ENCODE data around the gene MARS1. TPM values are rescaled to one million over a fixed set of nuclear protein-coding genes. Genes with fewer than 3 reads are reported as not detected.

MARS1 gene
- total and polyA plus RNA-seq, 9 donors, result 82.0 to 99.3 (median 91.0) TPM

- no peak overlapping the region for H3K4me3 ChIP-seq (ENCODE audit: low read length)
- WGBS (ENCODE audit: insufficient coverage), result 83% methylated on average over 1 of the region's 4 CpGs
- peaks cover 22% of the 10 kb centered on the region for H3K36me3 ChIP-seq (ENCODE audit: control insufficient read depth, insufficient read depth, low read length)
- peaks cover 41% of the 10 kb centered on the region for H3K27me3 ChIP-seq (ENCODE audit: control insufficient read depth, insufficient read depth, low read length)
- H3K27ac ChIP-seq (ENCODE audit: low read length), result no peak overlapping the region
- no peak for DNase-seq
- H3K9me3 ChIP-seq (replicated peaks; ENCODE audit: control insufficient read depth, low read depth, low read length), result no peaks in the 10 kb centered on the region
- H3K4me1 ChIP-seq (ENCODE audit: control insufficient read depth, insufficient read depth, low read length), result peaks cover 12% of the 10 kb centered on the region
These were observed 16.8 kb upstream of the MARS1 start for GRCh38 chr12:57470970-57471656.

DNA sequence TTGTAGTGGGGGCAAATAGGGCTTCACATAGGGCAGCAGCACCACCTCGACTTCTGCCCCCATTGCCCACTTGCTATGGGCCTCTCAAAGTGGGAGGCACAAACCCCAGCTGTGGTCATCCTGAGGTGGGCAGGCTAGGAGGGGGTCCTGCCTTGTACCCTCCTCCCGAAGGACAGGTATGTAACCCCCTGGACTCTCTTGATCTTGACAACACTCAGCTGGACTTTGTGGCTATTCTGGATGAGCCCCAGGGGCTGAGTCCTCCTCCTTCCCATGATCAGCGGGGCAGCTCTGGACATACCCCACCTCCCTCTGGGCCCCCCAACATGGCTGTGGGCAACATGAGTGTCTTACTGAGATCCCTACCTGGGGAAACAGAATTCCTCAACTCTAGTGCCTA lies 16.2 kb upstream of the MARS1 start:
- Histone ChIP-seq H3K4me1 (ENCODE audit: control insufficient read depth, insufficient read depth, low read length) (peaks cover 16% of the 10 kb centered on the region), H3K27ac (ENCODE audit: low read length) (no peak overlapping the region), H3K27me3 (ENCODE audit: control insufficient read depth, insufficient read depth, low read length) (peaks cover 46% of the 10 kb centered on the region), H3K36me3 (ENCODE audit: control insufficient read depth, insufficient read depth, low read length) (peaks cover 22% of the 10 kb centered on the region), H3K4me3 (ENCODE audit: low read length) (no peak overlapping the region), H3K9me3 (replicated peaks; ENCODE audit: control insufficient read depth, low read depth, low read length) (no peaks in the 10 kb centered on the region)
- DNase-seq, result no peak
- 80% methylated on average over 2 of the region's 3 CpGs for WGBS (ENCODE audit: insufficient coverage)

- Histone ChIP-seq H3K4me1 (ENCODE audit: control insufficient read depth, insufficient read depth, low read length) (peaks cover 16% of the 10 kb centered on the region), H3K36me3 (ENCODE audit: control insufficient read depth, insufficient read depth, low read length) (peaks cover 22% of the 10 kb centered on the region)
- WGBS (ENCODE audit: insufficient coverage), result no CpG with 5 or more reads among the region's 3 CpGs
These were observed 15.5 kb upstream of the MARS1 start for GRCh38 chr12:57472391-57472790.

GRCh38 chr12:57473392-57473791 lies 14.5 kb upstream of the MARS1 start:
- DNase-seq, result no peak
- Histone ChIP-seq H3K4me3 (ENCODE audit: low read length) (no peak overlapping the region), H3K27me3 (ENCODE audit: control insufficient read depth, insufficient read depth, low read length) (peaks cover 64% of the 10 kb centered on the region), H3K27ac (ENCODE audit: low read length) (no peak overlapping the region), H3K4me1 (ENCODE audit: control insufficient read depth, insufficient read depth, low read length) (peaks cover 16% of the 10 kb centered on the region), H3K9me3 (replicated peaks; ENCODE audit: control insufficient read depth, low read depth, low read length) (no peaks in the 10 kb centered on the region), H3K36me3 (ENCODE audit: control insufficient read depth, insufficient read depth, low read length) (peaks cover 15% of the 10 kb centered on the region)
- 40% methylated on average over 1 of the region's 3 CpGs for WGBS (ENCODE audit: insufficient coverage)

More at GRCh38 chr12:57472391-57472790, 15.5 kb upstream of the MARS1 start:
- no peak for DNase-seq
- H3K27ac ChIP-seq (ENCODE audit: low read length), result no peak overlapping the region
- peaks cover 54% of the 10 kb centered on the region for H3K27me3 ChIP-seq (ENCODE audit: control insufficient read depth, insufficient read depth, low read length)
- H3K9me3 ChIP-seq (replicated peaks; ENCODE audit: control insufficient read depth, low read depth, low read length), result no peaks in the 10 kb centered on the region
- no peak overlapping the region for H3K4me3 ChIP-seq (ENCODE audit: low read length)

DNA sequence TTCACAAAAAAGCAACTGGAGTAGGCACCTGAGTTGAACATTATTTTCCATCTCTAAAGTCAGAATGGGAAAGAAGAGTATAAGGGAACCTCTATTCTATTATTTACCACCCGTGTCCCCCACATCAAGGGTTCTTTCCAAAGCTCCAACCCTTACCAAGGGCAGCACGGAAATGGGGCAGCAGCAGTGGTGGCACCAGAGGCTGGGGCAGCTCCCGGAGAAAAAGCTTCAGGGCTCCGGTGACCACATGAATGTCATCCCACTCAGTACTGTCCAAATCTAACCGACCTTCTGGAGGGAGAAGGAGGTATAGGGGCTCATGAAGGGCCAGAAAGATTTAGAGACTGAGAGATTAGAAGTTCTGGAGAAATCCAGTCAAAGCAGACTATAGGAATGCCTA lies 14.0 kb upstream of the MARS1 start:
- no peak for DNase-seq
- no peak overlapping the region for H3K4me3 ChIP-seq (ENCODE audit: low read length)
- no CpG with 5 or more reads among the region's 5 CpGs for WGBS (ENCODE audit: insufficient coverage)
- H3K9me3 ChIP-seq (replicated peaks; ENCODE audit: control insufficient read depth, low read depth, low read length), result no peaks in the 10 kb centered on the region
- H3K4me1 ChIP-seq (ENCODE audit: control insufficient read depth, insufficient read depth, low read length), result peaks cover 16% of the 10 kb centered on the region
- peaks cover 14% of the 10 kb centered on the region for H3K36me3 ChIP-seq (ENCODE audit: control insufficient read depth, insufficient read depth, low read length)
- peaks cover 67% of the 10 kb centered on the region for H3K27me3 ChIP-seq (ENCODE audit: control insufficient read depth, insufficient read depth, low read length)
- no peak overlapping the region for H3K27ac ChIP-seq (ENCODE audit: low read length)

GRCh38 chr12:57474430-57474829 lies 13.4 kb upstream of the MARS1 start:
- Histone ChIP-seq H3K27me3 (ENCODE audit: control insufficient read depth, insufficient read depth, low read length) (peaks cover 70% of the 10 kb centered on the region), H3K9me3 (replicated peaks; ENCODE audit: control insufficient read depth, low read depth, low read length) (no peaks in the 10 kb centered on the region), H3K27ac (ENCODE audit: low read length) (no peak overlapping the region), H3K36me3 (ENCODE audit: control insufficient read depth, insufficient read depth, low read length) (peaks cover 10% of the 10 kb centered on the region), H3K4me3 (ENCODE audit: low read length) (no peak overlapping the region), H3K4me1 (ENCODE audit: control insufficient read depth, insufficient read depth, low read length) (peaks cover 16% of the 10 kb centered on the region)
- WGBS (ENCODE audit: insufficient coverage), result 81% methylated on average over 5 of the region's 8 CpGs
- no peak for DNase-seq

- peaks cover 16% of the 10 kb centered on the region for H3K4me1 ChIP-seq (ENCODE audit: control insufficient read depth, insufficient read depth, low read length)
- peaks cover 7% of the 10 kb centered on the region for H3K36me3 ChIP-seq (ENCODE audit: control insufficient read depth, insufficient read depth, low read length)
- H3K4me3 ChIP-seq (ENCODE audit: low read length), result no peak overlapping the region
- no peak overlapping the region for H3K27ac ChIP-seq (ENCODE audit: low read length)
- no peaks in the 10 kb centered on the region for H3K9me3 ChIP-seq (replicated peaks; ENCODE audit: control insufficient read depth, low read depth, low read length)
- peaks cover 72% of the 10 kb centered on the region for H3K27me3 ChIP-seq (ENCODE audit: control insufficient read depth, insufficient read depth, low read length)
- 40% methylated on average over 2 of the region's 7 CpGs for WGBS (ENCODE audit: insufficient coverage)
- no peak for DNase-seq
These were observed 13.0 kb upstream of the MARS1 start for GRCh38 chr12:57474862-57475261.

DNA sequence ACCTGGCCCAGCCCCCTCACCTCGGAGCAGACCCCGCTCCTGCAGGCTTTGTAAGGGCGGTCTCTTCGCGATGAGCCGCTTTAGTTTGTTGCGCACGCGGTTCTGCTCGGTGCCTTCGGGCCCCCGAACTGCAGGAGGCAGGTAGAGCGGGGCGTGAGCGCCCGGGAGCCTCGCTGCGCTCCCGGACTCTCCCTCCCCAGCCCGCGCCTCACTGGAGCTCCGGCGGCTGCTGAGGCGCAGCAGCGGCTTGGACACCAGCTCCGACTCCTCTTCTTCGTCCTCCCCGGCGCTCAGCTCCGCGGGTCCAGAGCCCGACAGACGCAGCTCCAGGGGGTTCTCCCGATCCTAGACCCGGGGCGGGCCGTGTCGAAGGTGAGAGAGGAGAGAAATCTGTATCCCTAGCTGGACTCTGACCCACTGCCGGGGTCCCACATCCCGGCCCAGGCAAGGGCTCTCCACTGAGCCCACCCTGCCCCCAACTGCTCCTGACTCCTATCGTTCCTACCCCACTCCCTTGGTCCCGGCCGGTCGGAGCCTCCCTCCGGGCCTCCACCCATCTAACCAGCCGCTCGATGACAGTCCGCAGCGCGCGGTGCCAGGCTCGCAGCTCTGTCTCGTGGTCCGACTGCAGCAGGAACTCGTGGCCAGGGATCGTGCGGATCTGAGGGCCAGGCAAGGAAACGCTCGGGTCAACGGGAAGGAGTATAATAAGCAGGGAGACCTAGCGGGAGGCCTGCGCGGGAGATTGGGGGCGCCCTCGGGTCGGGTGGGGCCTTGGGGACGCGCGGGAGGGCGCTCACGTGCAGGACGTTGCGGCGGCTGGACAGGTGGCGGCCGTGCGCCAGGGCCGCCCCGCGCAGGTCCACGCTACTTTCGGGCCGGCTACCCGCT lies 12.4 kb upstream of the MARS1 start:
- Histone ChIP-seq H3K36me3 (ENCODE audit: control insufficient read depth, insufficient read depth, low read length) (peaks cover 7% of the 10 kb centered on the region), H3K4me3 (ENCODE audit: low read length) (peak overlapping the region; percentile 19), H3K27ac (ENCODE audit: low read length) (no peak overlapping the region), H3K27me3 (ENCODE audit: control insufficient read depth, insufficient read depth, low read length) (peaks cover 73% of the 10 kb centered on the region), H3K4me1 (ENCODE audit: control insufficient read depth, insufficient read depth, low read length) (peaks cover 16% of the 10 kb centered on the region), H3K9me3 (replicated peaks; ENCODE audit: control insufficient read depth, low read depth, low read length) (no peaks in the 10 kb centered on the region)
- no peak for DNase-seq
- WGBS (ENCODE audit: insufficient coverage), result 4% methylated on average over 61 of the region's 84 CpGs

DNA sequence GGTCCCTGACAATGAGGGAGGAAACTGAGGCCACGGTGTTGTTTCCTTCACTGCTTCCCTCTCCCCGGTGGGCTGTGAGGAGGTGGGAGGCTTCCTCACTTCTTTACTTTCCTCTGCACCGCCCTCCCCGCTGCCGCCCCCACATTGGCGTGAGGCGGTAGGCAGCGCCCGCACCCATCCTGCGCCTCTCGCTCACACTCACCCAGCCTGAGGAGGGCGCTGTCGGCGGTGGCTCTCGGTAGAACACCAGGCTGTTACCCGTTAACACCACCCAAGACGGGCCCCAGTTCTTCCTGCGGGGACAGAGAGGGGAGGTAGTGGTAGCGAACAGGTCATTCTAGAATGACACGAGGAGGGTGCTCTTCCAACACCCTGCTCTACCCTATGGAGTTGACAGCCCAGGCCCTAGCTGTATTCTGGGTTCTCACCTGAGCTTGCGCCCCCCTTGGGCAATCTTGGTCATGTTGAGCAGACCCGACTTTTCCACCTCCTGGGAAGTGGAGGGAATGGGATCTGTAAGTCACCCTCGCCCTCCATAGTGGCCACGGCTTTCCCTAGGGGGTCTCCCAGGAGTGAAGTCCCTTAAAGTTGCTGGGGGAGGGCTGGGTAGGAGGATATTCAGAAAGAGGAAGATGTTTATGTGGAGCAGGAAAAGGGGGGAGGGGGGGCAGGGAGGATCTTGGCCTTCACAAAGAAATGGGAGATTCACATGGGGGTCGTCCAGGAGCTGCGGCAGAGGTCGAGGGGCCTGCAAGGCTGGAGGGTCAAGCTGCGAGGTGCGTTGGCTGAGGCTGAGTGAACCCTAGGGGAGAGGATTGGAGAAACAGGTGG lies 11.5 kb upstream of the MARS1 start:
- Histone ChIP-seq H3K36me3 (ENCODE audit: control insufficient read depth, insufficient read depth, low read length) (no peaks in the 10 kb centered on the region), H3K4me3 (ENCODE audit: low read length) (peak overlapping the region; percentile 31), H3K27me3 (ENCODE audit: control insufficient read depth, insufficient read depth, low read length) (peaks cover 76% of the 10 kb centered on the region), H3K27ac (ENCODE audit: low read length) (no peak overlapping the region), H3K4me1 (ENCODE audit: control insufficient read depth, insufficient read depth, low read length) (peaks cover 16% of the 10 kb centered on the region), H3K9me3 (replicated peaks; ENCODE audit: control insufficient read depth, low read depth, low read length) (no peaks in the 10 kb centered on the region)
- 34% methylated on average over 9 of the region's 29 CpGs for WGBS (ENCODE audit: insufficient coverage)
- no peak for DNase-seq

All from muscle of leg (tissue), 11 donors.